SK-N-DZ (cell line): ENCODE data around the gene MYBPHL.
"Not testable (repeated sequence)": the region's sequence is repeated elsewhere in the genome, so short reads cannot be mapped to it uniquely, and the experiment has no call there.

Experiments
- DNase-seq: peaks from one replicate; pipeline ENCODE4 v3.0.0-alpha.2; 2015; ENCODE audit warnings: low spot score

The MYBPHL gene

DNA sequence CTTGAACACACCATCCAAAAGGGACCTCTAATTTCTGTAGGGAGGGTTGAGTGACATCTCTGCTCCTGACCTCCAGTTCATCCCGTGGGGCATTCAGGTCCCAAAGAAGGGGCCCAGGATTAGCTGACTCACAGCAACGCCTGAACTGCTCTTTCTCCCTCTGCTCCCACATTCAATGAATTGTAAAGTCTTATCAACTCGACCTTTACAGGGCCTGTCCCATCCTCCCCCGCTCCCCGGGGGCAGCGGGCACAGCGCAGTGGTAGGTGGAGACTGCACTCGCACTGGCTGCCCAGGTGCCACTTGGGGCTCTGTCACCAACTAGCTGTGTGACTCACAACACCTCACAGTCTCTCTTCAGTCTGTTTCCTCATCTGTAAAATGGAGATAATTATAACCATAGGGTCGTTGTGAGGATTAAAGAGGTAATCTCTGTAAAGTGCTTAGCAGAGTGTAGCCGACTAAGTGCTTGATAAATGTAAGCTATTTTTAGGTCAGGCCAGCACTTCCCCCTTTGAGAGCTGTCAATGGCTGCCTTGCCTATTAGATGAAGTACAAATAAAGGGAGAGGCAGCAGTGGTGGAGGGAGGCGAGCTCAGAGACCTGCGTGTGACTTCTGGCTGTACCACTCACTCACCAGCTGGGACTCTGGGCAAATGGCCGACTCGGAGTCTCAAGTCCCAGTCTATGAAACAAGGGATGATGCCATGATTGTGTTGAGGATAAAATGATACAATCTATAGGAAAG is 637 bp upstream of the MYBPHL start:
- no peak for DNase-seq

DNA sequence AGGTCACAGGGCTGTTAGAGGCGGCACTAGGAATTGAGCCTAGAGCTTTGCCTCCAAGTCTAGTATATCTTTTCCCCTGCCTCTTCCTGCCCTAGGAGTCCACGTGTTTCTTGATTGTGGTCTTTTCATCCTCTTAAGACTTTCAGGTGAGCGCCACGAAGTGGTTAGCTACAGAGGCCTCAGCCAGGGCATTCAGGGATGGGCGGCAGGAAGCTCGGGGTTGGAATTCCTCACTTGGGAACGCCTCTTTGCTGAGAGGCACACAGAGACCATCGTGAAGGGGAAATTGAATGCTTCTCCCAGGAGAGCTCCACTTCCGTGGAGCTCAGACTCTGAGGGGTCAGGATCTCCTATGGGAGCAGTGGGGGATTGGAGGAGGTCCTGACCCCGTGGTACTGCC is 820 bp downstream of the MYBPHL start:
- DNase-seq: not testable (repeated sequence)

DNA sequence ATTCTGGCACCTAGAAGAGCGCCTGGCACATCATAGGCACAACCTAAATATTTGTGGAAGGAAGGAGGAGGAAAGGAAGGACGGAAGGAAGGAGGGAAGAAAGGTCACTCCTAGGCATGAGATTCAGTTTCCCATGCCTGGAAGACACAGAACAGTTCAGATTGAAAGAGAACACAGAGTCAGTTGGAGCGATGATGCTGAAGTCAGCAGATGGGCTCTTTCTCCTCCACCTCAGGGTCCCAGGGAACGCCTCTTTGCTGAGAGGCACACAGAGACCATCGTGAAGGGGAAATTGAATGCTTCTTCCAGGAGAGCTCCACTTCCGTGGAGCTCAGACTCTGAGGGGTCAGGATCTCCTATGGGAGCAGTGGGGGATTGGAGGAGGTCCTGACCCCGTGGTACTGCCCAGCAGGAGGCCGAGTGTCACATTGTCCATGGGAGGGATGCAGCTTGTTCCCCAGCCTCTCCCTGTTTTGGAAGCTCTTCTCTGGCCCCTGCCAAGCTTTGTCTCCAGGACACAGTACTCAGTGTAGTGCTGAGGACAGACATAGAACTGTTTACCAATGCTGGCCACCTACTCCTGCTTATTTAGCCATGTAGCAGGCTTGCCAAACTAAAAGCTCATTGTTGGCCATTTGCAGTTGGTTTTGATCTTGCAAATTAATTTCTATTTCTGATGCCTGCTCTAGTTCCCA is 2.4 kb downstream of the MYBPHL start:
- no peak for DNase-seq

DNA sequence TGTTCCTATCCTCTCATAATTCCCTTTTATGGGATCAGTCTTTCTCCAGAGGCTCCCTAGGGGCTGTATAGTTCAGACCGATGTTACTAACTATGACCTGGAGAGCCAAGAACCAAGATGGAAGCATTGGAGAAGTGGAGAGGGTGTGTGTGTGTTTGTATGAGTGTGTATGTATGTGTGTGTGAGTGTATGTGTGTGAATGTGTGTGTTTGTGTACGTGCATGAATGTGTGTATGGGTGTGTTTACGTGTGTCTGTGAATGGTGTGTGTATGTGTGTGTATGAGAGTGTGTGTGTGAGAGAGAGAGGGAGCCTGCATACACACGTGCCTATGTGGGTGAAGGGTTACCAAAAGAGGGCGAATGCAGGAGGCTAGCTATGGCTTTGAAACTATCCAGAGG is 4.9 kb downstream of the MYBPHL start:
- DNase-seq: no peak

- no peak for DNase-seq
Observed at GRCh38 chr1:109300650-109301151, 6.1 kb downstream of the MYBPHL start.

- DNase-seq: no peak
Observed at GRCh38 chr1:109299558-109300343, 7.1 kb downstream of the MYBPHL start.

GRCh38 chr1:109298666-109299557 is 7.9 kb downstream of the MYBPHL start:
- peak; percentile 66 for DNase-seq

DNA sequence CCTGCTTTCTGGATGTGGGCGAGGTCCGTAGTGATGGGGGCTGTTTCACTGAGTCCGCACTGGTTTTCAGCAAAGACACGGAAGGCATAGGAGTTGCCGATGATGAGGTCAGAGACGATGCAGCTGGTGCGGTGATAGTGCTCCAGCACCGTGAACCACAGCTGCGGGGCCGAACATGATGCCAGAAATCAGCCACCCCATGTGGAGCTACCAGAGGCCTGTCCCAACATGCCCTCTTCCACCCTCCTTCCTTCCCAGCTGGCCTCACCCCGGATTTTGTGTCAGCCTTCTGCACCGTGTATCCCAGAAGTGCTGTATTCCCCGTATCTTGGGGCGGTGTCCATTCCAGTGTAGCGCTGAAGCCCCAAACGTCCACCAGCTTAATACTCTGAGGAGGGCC is 10.0 kb downstream of the MYBPHL start:
- DNase-seq: no peak

DNA sequence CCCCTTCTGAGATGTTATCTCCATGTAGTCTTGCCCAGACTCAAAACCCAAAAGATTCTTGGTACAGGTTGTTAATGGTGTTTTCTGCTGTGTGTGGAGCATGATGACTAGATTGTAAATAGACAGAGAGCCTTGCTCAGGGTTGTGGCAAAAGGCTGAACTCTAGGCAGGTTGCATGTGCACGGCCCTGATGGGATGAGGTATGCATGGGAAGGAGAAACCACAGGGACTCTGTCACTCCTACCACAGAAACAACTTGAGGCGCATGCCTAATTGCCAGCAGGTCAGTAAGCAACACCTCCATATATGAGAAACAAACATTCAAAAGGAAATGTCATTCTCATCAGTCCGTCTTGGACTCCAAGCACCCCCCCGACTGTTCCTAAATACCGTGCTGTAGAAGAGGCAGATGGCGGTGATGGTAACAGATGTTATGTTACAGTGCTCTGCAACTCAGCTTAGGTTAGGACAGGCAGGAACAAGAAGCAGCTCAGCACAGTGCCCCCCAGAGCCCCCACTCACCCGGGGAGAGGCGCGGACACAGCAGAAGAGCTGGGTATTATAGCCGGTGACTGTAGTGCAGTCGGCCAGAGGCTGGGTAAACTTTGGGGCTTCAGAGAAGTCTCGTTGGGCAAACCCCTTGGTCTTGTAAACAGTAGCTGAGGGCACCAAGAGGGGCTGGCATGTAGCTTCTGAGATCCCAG is 10.9 kb downstream of the MYBPHL start:
- DNase-seq: no peak

- no peak for DNase-seq
Observed at GRCh38 chr1:109294481-109294880, 12.3 kb downstream of the MYBPHL start.

DNA sequence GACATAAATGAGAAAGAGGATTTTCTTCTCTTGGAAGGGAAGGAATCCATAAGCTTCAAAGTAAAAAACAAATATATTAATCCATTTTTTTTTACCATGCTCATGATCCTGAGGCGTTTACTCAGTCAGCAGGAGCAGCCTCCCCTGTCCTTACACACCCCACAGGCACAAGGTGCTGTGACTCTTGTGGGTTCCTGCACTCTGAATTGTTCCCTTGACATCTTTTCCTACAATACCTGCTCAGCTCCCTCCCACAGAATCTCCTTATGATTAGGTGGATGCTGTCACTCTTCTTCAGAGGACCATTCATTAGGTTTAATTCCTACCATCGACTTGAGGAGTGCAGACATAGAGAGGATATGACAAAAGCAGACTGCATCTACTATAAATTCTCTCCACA is 13.8 kb downstream of the MYBPHL start:
- no peak for DNase-seq

DNA sequence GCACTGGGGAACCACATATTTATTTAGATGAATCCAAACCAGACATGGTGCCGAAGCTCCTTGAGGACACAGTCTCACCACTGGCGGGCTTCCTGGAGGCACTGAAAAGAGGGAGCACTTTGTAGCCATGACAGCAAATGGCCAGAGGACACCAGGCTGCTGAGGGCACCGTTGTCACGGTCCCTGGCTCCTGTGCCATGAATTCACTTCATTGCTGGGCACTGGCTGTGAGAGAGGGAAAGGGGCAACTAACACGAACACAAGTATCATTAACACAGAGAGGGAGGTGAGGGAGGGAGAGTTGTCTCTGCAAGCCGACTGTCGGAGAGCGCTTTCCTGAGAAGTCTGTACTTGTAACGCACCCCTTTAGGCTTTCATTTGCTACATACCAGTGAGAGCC is 14.4 kb downstream of the MYBPHL start:
- DNase-seq: no peak

DNA sequence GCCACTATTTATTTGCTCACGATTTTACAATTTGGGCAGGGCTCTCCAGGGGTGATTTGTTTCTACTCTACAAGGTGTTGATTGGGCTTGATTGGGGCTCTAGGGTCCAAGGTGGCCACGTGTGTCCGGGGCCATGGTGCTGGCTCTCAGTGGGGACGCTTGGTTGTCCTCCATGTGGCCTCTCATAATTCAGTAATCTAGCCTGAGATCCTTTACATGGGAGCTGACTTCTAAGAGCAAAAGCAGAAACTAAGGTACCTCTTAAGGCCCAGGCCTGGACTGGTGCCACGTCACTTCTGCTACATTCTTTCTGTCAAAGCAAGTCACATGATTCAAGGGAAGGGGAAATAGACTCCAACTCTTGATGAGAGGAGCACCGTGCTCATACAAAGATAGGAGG is 15.8 kb downstream of the MYBPHL start:
- DNase-seq: no peak

GRCh38 chr1:109290137-109290536 is 16.7 kb downstream of the MYBPHL start:
- no peak for DNase-seq

- DNase-seq: not testable (repeated sequence)
Observed at GRCh38 chr1:109286762-109287161, 20.0 kb downstream of the MYBPHL start.

GRCh38 chr1:109283748-109284600 is 22.8 kb downstream of the MYBPHL start:
- no peak for DNase-seq

DNA sequence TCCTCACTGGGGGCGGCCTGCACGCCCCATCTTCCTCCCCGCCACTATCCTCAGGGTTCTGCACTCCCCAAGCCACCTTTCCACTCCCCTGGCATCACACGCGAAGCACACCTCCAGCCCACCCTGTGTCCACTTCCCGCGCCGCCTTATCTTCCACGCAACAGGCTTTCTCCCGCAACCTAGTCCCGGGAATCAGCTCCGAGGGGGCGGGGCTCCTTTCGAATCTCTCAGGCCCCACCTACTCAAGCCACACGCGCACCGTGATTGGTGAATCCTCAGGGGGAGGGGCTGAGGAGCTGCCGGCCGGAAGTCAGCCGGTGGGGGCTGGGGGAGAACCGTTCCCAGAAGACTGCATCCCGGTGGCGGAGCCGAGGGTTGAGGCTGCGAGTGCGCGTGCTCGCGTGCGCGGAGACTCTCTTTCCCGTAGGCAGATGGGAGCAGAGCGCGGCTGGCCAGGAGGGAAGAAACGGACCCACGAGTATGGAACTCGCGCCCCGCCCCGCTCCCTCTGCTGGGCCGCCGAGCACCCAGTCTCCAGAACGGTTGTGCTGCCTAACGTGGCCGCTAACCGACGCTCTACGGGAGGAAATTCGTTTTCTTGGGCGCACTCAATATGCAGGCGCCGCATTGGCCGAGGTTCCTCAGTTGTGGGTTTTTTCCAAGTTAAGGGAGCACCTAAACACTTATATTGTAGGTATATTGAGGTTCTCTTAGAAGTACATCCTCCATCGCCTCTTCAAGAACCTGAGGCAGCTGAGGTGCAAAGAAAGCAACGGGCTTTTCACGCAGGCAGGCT is 23.7 kb downstream of the MYBPHL start, which contains the start of gene PSRC1:
Gene PSRC1 (minus strand): TSS at position 194 of the 796 bp plus-strand sequence.
- peak; percentile 95 for DNase-seq

- no peak for DNase-seq
Observed at GRCh38 chr1:109282497-109282951, 24.3 kb downstream of the MYBPHL start.
